GM12878 (cell line): Measurements from ENCODE around the gene OGA. TPM values are rescaled to one million over a fixed set of nuclear protein-coding genes. Genes with fewer than 3 reads are reported as not detected.
A peak's percentile ranks its signal among the peaks of the same experiment; 100 is the strongest.

ENCODE experiments used
- ATAC-seq: fragments of 200-7000 bp; cut with Tn5 transposase; 3 replicates; pipeline ENCODE4 v1.9.1; 2020; ENCODE audit warnings: mild to moderate bottlenecking, moderate library complexity
- BruUV-seq: library from RNA; stranded (reverse); fragments of 400-500 nt; replicated peaks from 2 replicates; lab custom pipeline; 2021; lab: Mats Ljungman, UMichigan
- CTCF ChIA-PET: fragments of 300-600 bp; sonication (Branson Sonifier 250); formaldehyde crosslinking; extraction: SDS; loops from one replicate; lab custom pipeline; 2021; ENCODE audit warnings: inconsistent platforms; lab: Yijun Ruan, JAX
- POLR2A ChIA-PET: fragments of 350-600 bp; formaldehyde crosslinking; extraction: SDS; loops from one replicate; lab custom pipeline; 2021; ENCODE audit warnings: inconsistent platforms; lab: Charles Lee
- RAD21 ChIA-PET: fragments of 300-600 bp; sonication (Branson Sonifier 250); formaldehyde crosslinking; loops from one replicate; lab custom pipeline; 2023; ENCODE audit warnings: antibody characterized with exemption; ENCODE audit not compliant: unreplicated experiment; lab: Charles Lee
- SMC1A ChIA-PET: fragments of 300-600 bp; sonication (Branson Sonifier 250); formaldehyde crosslinking; loops from one replicate; lab custom pipeline; 2023; ENCODE audit not compliant: unreplicated experiment, uncharacterized antibody; lab: Charles Lee
- DNase-seq: peaks from one replicate; pipeline ENCODE4 v3.0.0-alpha.2; 2011; ENCODE audit warnings: low read depth, low spot score
- FAIRE-seq: peaks from 3 replicates; lab custom pipeline; 2011; peaks lifted over from hg19 to GRCh38; lab: Jason Lieb, UNC
- H2AFZ ChIP-seq: 2 replicates; pipeline ENCODE4 v1.6.0; 2011; ENCODE audit warnings: low read depth, low read length, control low read depth; ENCODE audit not compliant: control insufficient read depth
- H3K27ac ChIP-seq: 2 replicates; pipeline ENCODE4 v1.5.1; 2011; ENCODE audit warnings: control low read depth; ENCODE audit not compliant: control insufficient read depth, insufficient read depth
- H3K27me3 ChIP-seq, 2 experiments: replicated peaks in 1 of 2; 2 replicates each; pipeline versions ENCODE4 v1.6.0 to v1.6.1; 2011; ENCODE audit warnings: low read length in 1 of 2; ENCODE audit not compliant: control insufficient read depth in 2 of 2, insufficient read depth in 2 of 2
- H3K36me3 ChIP-seq, 2 experiments: 2 replicates each; pipeline ENCODE4 v1.5.1; 2011; ENCODE audit warnings: low read length in 1 of 2; ENCODE audit not compliant: control insufficient read depth in 2 of 2, insufficient read depth in 2 of 2
- H3K4me1 ChIP-seq: 2 replicates; pipeline ENCODE4 v1.6.1; 2011; ENCODE audit warnings: mild to moderate bottlenecking, low read length, moderate library complexity, mixed read lengths; ENCODE audit not compliant: control insufficient read depth, insufficient read depth
- H3K4me2 ChIP-seq: 2 replicates; pipeline ENCODE4 v1.6.0; 2011; ENCODE audit warnings: control low read depth; ENCODE audit not compliant: control insufficient read depth, insufficient read depth
- H3K4me3 ChIP-seq: fragments of 200-600 bp; sonication (generic); 2 replicates; pipeline ENCODE4 v1.5.1; 2016
- H3K79me2 ChIP-seq: 2 replicates; pipeline ENCODE4 v1.6.0; 2011; ENCODE audit warnings: low read length; ENCODE audit not compliant: control insufficient read depth, insufficient read depth
- H3K9ac ChIP-seq: 2 replicates; pipeline ENCODE4 v1.8.0; 2011; ENCODE audit warnings: low read length, control low read depth, mixed read lengths; ENCODE audit not compliant: control insufficient read depth, insufficient read depth
- H3K9me3 ChIP-seq: replicated peaks from 3 replicates; pipeline ENCODE4 v1.5.1; 2011; ENCODE audit warnings: mild to moderate bottlenecking, low read length; ENCODE audit not compliant: control insufficient read depth, insufficient read depth
- H4K20me1 ChIP-seq: 2 replicates; pipeline ENCODE4 v1.6.0; 2011; ENCODE audit not compliant: control insufficient read depth, insufficient read depth
- CBX5 ChIP-seq: sonication (generic); IDR thresholded peaks from 2 replicates; pipeline ENCODE4 v1.6.1; 2016; ENCODE audit warnings: low read depth, moderate library complexity, mild to moderate bottlenecking, inconsistent platforms
- MXI1 ChIP-seq: fragments of 150-350 bp; IDR thresholded peaks from 2 replicates; pipeline ENCODE4 v1.6.1; 2011; ENCODE audit warnings: low read depth, mild to moderate bottlenecking, inconsistent platforms, low read length, improper control_type of control experiment
- NRF1 ChIP-seq: conservative IDR thresholded peaks from 2 replicates; pipeline ENCODE4 v1.6.1; 2011; ENCODE audit warnings: mild to moderate bottlenecking, low read depth, low read length, improper control_type of control experiment
- RUNX3 ChIP-seq: IDR thresholded peaks from 2 replicates; pipeline ENCODE4 v1.6.1; 2012; ENCODE audit warnings: low read length, inconsistent platforms
- SIX5 ChIP-seq: IDR thresholded peaks from 2 replicates; pipeline ENCODE4 v1.6.1; 2011; ENCODE audit warnings: mild to moderate bottlenecking, low read depth, low read length, moderate library complexity; ENCODE audit not compliant: severe bottlenecking
- SMARCA5 ChIP-seq: fragments of 450-650 bp; IDR thresholded peaks from 2 replicates; pipeline ENCODE4 v1.6.1; 2017; ENCODE audit warnings: mild to moderate bottlenecking
- ZBED1 ChIP-seq: IDR thresholded peaks from 2 replicates; pipeline ENCODE4 v1.6.1; 2016; ENCODE audit warnings: borderline replicate concordance
- ZNF207 ChIP-seq: fragments of 450-650 bp; IDR thresholded peaks from 2 replicates; pipeline ENCODE4 v1.6.1; 2014; ENCODE audit warnings: antibody characterized with exemption, mild to moderate bottlenecking, borderline replicate concordance
- WGBS: methylation state at CpG from one replicate; pipeline ENCODE4 v1.1.6; 2016; ENCODE audit warnings: low lambda C conversion rate; ENCODE audit not compliant: insufficient replicate concordance, insufficient coverage; ENCODE audit errors: missing lambda C conversion rate; 5-methylcytosine and 5-hydroxymethylcytosine counted together
- in situ Hi-C: fragments of 300-500 bp; cut with MboI; formaldehyde crosslinking; loops from 9 replicates; pipeline ENCODE4 v1.14.3; 2018; ENCODE audit warnings: mixed read lengths
- intact Hi-C: fragments of 100-400 bp; cut with micrococcal nuclease; formaldehyde crosslinking; loops from one replicate; pipeline ENCODE4 v1.14.2; 2022; ENCODE audit not compliant: unreplicated experiment
- polyA plus RNA-seq, 11 experiments: library from polyadenylated mRNA; depleted of rRNA in 4 of 11; unstranded in 6 of 11; stranded (reverse) in 5 of 11; fragments of >200 nt; fragmentation: Nextera tagmentation in 4 of 11; fragmentation: Illumina TruSeq in 1 of 11; extraction: Ambion mirVana in 4 of 11; extraction: Trizol in 1 of 11; gene quantifications; 1 replicate in 1 of 11; 2 replicates in 10 of 11; pipeline versions ENCODE4 v1.2.1 to v1.2.3, GENCODE V29; 2011 to 2016; ENCODE audit warnings: inconsistent platforms in 2 of 11, missing spikeins in 2 of 11, low read depth in 1 of 11
- total RNA-seq, 4 experiments: library from RNA; depleted of rRNA in 3 of 4; stranded (reverse); fragments of >200 nt in 3 of 4; fragmentation: Illumina TruSeq in 1 of 4; extraction: Trizol in 1 of 4; gene quantifications; 2 replicates each; pipeline versions ENCODE4 v1.2.1 to v1.2.3, GENCODE V29; 2013 to 2021

The OGA gene
- total and polyA plus RNA-seq, 10 of the 15 experiments (the other 5 are each of a cell fraction or from before 2014, with no cell fraction given): 23.0 to 145 (median 85.2) TPM

- Histone ChIP-seq H3K9ac (no peak overlapping the region), H4K20me1 (no peaks in the 10 kb centered on the region), H3K36me3 (peaks cover 0 to 4% of the 10 kb centered on the region in 2 experiments; a peak in 1 of 4 replicates), H3K9me3 (no peaks in the 10 kb centered on the region), H3K4me3 (no peak overlapping the region), H3K4me1 (peaks cover 19% of the 10 kb centered on the region), H3K4me2 (peak overlapping the region; percentile 85; the same call in 1 of the 2 replicates), H3K27me3 (no peaks in the 10 kb centered on the region), H2AFZ (no peak overlapping the region), H3K79me2 (no peaks in the 10 kb centered on the region), H3K27ac (no peak overlapping the region)
- DNase-seq (no peak), FAIRE-seq (no peak), ATAC-seq (no peak)
- in situ Hi-C loops (no loop called here), intact Hi-C loops (no loop called here)
- no TSS peak for BruUV-seq
- WGBS: 73% methylated on average over 38 of the region's 39 CpGs
- ChIA-PET POLR2A (interaction anchor here (0.5 to 4.5 kb wide), 3 partner anchors 9 to 12 kb away, joined by 3 to 33 read pairs (median 5); partner anchors contain the start of gene OGA), RAD21 (interaction anchor here (0.7 to 1.5 kb wide), 7 partner anchors 10 to 180 kb away, joined by 3 to 15 read pairs (median 5); partner anchors contain the start of gene OGA), CTCF (no interaction called here), SMC1A (interaction anchor here (0.6 to 2.2 kb wide), 6 partner anchors 10 to 226 kb away, joined by 3 to 13 read pairs (median 4); partner anchors contain the start of gene OGA)
- TF ChIP-seq SIX5 (no peak), NRF1 (no peak), RUNX3 (no peak), ZNF207 (no peak), MXI1 (no peak), SMARCA5 (no peak), ZBED1 (no peak), CBX5 (no peak)
These were observed 10.7 kb upstream of the OGA start for GRCh38 chr10:101828766-101829551.
